ENCODE measurements around the gene ANP32A. TPM values are rescaled to one million over a fixed set of nuclear protein-coding genes. Genes with fewer than 3 reads are reported as not detected.

ANP32A gene
- total and polyA plus RNA-seq, 8 donors = 111 to 346 (median 298) TPM

DNA sequence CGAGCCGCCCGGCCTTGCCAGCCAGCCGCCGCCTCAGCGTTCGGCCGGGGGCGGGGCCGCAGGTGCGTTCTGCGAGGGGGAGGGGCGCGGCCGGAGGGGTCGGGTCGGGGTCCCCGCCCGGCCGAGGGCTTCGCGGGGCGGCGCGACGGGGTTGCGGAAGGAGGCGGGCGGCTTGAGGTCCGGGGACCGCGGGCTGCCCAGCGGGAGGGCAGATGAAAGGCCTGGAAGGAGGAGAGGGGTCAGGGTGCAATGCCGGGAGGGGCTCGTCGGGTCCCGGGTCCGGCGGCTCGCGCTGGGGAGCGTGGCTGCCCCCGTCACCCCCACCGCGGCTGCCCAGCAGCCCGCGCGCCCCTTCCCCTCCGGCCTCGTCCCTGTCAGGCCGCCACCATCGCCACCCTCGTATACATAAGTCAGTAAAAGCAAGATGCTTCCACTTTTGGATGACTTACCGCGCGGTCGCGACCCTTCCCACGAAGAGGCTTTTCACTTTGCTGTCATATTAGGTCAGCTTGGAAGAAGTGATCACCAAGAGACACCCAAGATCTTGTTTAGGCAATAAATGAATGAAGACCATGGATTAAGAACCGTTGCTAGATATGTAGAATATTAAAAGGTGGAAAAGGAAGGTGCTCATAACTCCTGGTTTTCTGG is 620 bp upstream of the ANP32A start:
- TF ChIP-seq, protein P1, sequence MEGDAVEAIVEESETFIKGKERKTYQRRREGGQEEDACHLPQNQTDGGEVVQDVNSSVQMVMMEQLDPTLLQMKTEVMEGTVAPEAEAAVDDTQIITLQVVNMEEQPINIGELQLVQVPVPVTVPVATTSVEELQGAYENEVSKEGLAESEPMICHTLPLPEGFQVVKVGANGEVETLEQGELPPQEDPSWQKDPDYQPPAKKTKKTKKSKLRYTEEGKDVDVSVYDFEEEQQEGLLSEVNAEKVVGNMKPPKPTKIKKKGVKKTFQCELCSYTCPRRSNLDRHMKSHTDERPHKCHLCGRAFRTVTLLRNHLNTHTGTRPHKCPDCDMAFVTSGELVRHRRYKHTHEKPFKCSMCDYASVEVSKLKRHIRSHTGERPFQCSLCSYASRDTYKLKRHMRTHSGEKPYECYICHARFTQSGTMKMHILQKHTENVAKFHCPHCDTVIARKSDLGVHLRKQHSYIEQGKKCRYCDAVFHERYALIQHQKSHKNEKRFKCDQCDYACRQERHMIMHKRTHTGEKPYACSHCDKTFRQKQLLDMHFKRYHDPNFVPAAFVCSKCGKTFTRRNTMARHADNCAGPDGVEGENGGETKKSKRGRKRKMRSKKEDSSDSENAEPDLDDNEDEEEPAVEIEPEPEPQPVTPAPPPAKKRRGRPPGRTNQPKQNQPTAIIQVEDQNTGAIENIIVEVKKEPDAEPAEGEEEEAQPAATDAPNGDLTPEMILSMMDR (IDR thresholded peaks at IDR 0.05) = no peak
- ATAC-seq (peak; percentile 6), DNase-seq (peak in 1 of 4 donors; percentile 87)
- Histone ChIP-seq H3K4me1 (peaks cover 11 to 24% of the 10 kb centered on the region in 2 donors), H3K27ac (peak overlapping the region; percentile 98 to 99), H3K36me3 (no peaks in the 10 kb centered on the region), H3K4me3 (peak overlapping the region; percentile 66 to 90), H3K9me3 (no peaks in the 10 kb centered on the region), H3K27me3 (no peaks in the 10 kb centered on the region)
- intact Hi-C loops (cut with DNase I) = loop anchor here in 1 of 2 donors (10.0 kb wide), 1 partner anchor 47 kb away; no protein-coding TSS in a partner anchor

DNA sequence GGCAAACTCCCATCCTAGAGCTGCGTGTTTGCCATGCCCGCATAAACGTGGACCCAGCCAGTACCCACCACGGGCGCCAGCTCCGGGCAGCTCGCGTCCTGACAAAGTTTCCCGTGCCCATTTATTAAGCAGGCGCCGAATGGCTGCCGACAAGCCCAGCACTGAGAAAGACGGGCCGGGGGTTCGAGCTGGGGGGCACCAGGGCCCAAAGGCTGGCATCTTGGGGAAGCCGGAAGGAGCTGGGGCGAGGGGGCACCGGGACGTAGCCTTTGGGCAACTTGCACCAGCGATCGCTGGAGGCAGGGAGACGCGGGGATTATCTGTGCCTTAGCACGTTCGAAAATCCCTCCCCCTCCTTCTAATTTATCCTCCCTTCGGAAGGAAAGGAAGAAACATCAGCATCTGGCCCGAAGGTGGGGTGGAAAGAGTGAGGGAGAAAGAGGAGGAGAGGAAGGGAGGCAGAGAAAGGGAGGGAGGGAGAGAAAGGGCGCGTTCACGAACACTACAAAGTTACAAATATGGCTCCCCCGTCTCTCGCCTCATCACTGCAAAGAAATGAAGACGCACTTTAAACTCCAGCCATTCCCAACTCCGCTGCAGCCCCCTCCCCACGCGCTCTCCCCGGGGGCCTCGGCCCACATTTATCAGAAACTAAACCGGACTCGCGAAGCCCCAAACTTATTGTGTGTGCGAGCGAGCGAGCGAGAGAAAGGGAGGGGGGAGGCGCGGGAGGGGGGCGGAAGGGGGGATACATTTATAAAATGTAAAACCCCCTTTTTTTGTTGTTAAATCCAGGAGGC is 1.0 kb downstream of the ANP32A start:
- Histone ChIP-seq H3K36me3 (no peaks in the 10 kb centered on the region), H3K27me3 (no peaks in the 10 kb centered on the region), H3K4me1 (peaks cover 18 to 40% of the 10 kb centered on the region in 2 donors), H3K9me3 (no peaks in the 10 kb centered on the region), H3K4me3 (peak overlapping the region; percentile 66 to 90), H3K27ac (peak overlapping the region; percentile 98 to 99)
- TF ChIP-seq, protein P1 (IDR thresholded peaks at IDR 0.05) = no peak
- ATAC-seq (peak; percentile 1), DNase-seq (peak in 3 of 4 donors; percentile 53 to 84 (median 54))
- intact Hi-C loops (cut with DNase I) = loop anchor here in 1 of 2 donors (10.0 kb wide), 1 partner anchor 45 kb away; no protein-coding TSS in a partner anchor

DNA sequence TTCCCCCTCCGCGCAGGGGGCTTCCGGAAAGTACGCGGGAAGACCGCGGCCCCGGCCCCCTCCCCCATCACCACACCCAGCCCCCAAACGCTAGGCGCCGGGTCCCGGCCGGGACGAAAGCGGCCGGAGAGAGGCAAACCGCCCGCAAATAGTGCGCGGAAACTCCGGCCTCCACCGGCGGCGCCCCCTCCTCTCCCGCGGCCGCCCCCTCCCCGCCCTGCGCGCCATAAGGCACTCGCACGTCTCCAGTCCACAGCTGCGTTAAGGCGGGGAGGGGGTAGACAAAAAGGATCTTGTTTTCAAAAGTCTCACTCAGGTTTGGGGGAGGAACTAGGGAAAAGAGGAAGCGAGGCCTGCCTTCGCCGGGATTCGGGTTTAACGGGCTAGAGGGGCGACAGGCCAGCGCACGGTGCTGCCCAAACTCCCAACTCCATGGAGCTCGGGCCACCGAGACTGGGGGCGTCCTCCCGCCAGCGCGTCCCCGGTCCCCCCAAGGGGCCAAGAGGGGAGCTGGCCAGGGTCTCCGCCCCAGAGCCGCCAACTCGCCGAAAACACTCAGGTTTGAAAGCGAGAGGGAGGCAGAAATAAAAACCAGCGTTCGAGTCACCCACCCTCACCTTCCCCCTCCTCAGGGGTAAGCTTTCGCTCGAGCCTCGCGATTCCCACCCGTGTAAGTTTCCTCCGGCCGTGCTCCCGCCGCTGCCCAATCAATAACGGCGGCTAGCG is 1.8 kb downstream of the ANP32A start:
- Histone ChIP-seq H3K9me3 (no peaks in the 10 kb centered on the region), H3K27me3 (no peaks in the 10 kb centered on the region), H3K36me3 (no peaks in the 10 kb centered on the region), H3K4me1 (peaks cover 18 to 48% of the 10 kb centered on the region in 2 donors), H3K4me3 (peak overlapping the region; percentile 66 to 90), H3K27ac (peak overlapping the region; percentile 98 to 99)
- ATAC-seq (peak; percentile 6), DNase-seq (peak in 3 of 4 donors; percentile 68 to 91 (median 82))
- intact Hi-C loops (cut with DNase I) = no loop called here
- TF ChIP-seq, protein P1 (IDR thresholded peaks at IDR 0.05) = no peak

DNA sequence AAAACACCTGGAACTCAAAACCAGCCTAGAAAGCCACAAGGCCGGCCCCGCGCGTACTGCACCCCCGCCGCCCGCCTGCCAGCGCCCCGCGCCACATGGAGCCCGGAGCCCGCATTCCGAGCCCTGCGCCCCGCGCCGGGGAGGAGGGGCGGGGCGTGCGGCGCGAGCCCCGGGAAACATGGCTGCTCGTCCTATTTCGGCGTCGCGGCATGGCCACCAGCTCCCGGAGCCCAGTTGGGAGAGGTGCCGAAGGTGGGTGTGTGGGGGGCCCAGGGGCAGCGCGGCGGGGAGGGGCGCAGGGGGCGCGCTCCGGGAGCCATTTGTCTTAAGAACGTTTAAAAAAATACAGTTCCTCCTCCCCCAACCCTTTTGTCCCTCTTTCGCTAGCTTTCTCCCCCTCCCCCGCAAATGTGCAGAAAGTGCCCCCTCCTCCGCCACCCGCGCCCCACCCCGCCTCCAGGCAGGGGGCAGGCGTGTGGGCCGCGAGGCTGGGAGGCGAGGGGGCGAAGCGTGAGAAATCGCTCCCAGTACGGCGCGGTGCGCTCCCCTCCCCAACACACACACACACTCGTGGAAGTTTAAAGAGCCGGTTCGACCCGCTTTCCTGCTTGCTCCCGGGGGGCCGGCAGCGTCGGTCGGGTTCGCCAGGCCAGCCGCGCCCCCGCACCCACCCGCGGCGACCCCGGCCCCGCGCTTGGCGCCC is 2.5 kb downstream of the ANP32A start:
- intact Hi-C loops (cut with DNase I) = no loop called here
- TF ChIP-seq, protein P1 (IDR thresholded peaks at IDR 0.05) = no peak
- no peaks in the 10 kb centered on the region for H3K27me3 ChIP-seq
- peak overlapping the region; percentile 66 to 90 for H3K4me3 ChIP-seq
- peak overlapping the region; percentile 98 to 99 for H3K27ac ChIP-seq
- peaks cover 18 to 55% of the 10 kb centered on the region in 2 donors for H3K4me1 ChIP-seq
- H3K9me3 ChIP-seq = no peaks in the 10 kb centered on the region
- DNase-seq (peak; percentile 69 to 92 (median 76)), ATAC-seq (peak; percentile 35)
- H3K36me3 ChIP-seq = no peaks in the 10 kb centered on the region

Data from left lung (tissue), 10 donors.